ENCODE results near the gene TTLL11.
"Not testable (repeated sequence)": the region's sequence is repeated elsewhere in the genome, so short reads cannot be mapped to it uniquely, and the experiment has no call there.

TTLL11 gene

DNA sequence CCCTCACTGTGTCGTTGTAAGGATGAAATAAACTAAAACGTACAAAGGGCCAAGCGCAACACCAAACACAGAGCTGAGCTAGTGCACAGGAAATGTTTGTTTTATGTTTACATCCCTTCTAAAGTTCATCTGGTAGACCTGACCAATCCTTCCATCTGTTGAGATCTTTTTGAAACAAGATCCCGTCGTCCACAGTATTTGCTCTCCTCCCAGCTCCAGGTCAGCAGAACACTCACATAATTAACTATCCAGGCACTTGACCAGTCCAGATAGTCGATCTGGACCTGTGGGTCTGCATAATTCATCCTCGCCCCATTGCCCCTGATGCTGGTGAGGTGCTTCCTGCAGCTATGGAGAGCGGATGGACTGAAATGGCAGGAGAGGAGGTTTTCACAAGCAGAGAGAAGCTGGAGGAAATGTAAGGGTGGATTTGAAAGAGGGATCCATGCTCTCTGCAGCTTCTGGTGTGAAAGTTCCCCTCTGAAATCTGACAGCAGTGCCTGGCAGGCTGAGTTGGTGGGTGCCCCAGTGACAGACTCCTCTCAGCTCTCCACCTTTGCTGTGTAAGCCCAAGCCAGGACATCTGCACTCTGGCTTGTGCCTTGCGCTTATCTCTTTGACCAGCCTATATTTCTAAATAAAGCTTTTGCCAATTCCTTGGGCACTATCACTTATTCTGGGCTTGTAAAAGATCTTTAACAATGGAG is 102.4 kb downstream of the TTLL11 start:
- no peak for FAIRE-seq
- no peak for DNase-seq (ENCODE audit: insufficient read length, low spot score)
- TF ChIP-seq POU2F2 (IDR thresholded peaks at IDR 0.05; ENCODE audit: low read depth, low read length) (no peak), POLR2A (IDR thresholded peaks at IDR 0.05; ENCODE audit: low read depth, low read length) (no peak), TAF1 (IDR thresholded peaks at IDR 0.05; ENCODE audit: low read depth, low read length) (no peak), POLR2AphosphoS5 (IDR thresholded peaks at IDR 0.05; ENCODE audit: low read depth, low read length) (no peak), PAX5 (IDR thresholded peaks at IDR 0.05; ENCODE audit: insufficient read depth, low read length, severe bottlenecking) (no peak), SPI1 (IDR thresholded peaks at IDR 0.05; ENCODE audit: low read depth, low read length) (no peak)

- FAIRE-seq (no peak), DNase-seq (ENCODE audit: insufficient read length, low spot score) (no peak)
- no peak for TF ChIP-seq POLR2A (IDR thresholded peaks at IDR 0.05; ENCODE audit: low read depth, low read length)
- TF ChIP-seq PAX5 (IDR thresholded peaks at IDR 0.05; ENCODE audit: insufficient read depth, low read length, severe bottlenecking), result no peak
- no peak for TF ChIP-seq POLR2AphosphoS5 (IDR thresholded peaks at IDR 0.05; ENCODE audit: low read depth, low read length)
- no peak for TF ChIP-seq TAF1 (IDR thresholded peaks at IDR 0.05; ENCODE audit: low read depth, low read length)
- TF ChIP-seq POU2F2 (IDR thresholded peaks at IDR 0.05; ENCODE audit: low read depth, low read length), result no peak
- no peak for TF ChIP-seq SPI1 (IDR thresholded peaks at IDR 0.05; ENCODE audit: low read depth, low read length)
Observed at GRCh38 chr9:121989010-121989409, 104.1 kb downstream of the TTLL11 start.

GRCh38 chr9:121987314-121987713 is 105.8 kb downstream of the TTLL11 start:
- no peak for FAIRE-seq
- TF ChIP-seq POLR2A (IDR thresholded peaks at IDR 0.05; ENCODE audit: low read depth, low read length), result no peak
- no peak for TF ChIP-seq POLR2AphosphoS5 (IDR thresholded peaks at IDR 0.05; ENCODE audit: low read depth, low read length)
- TF ChIP-seq PAX5 (IDR thresholded peaks at IDR 0.05; ENCODE audit: insufficient read depth, low read length, severe bottlenecking), result no peak
- TF ChIP-seq POU2F2 (IDR thresholded peaks at IDR 0.05; ENCODE audit: low read depth, low read length), result no peak
- TF ChIP-seq TAF1 (IDR thresholded peaks at IDR 0.05; ENCODE audit: low read depth, low read length), result no peak
- TF ChIP-seq SPI1 (IDR thresholded peaks at IDR 0.05; ENCODE audit: low read depth, low read length), result no peak
- DNase-seq (ENCODE audit: insufficient read length, low spot score), result no peak

DNA sequence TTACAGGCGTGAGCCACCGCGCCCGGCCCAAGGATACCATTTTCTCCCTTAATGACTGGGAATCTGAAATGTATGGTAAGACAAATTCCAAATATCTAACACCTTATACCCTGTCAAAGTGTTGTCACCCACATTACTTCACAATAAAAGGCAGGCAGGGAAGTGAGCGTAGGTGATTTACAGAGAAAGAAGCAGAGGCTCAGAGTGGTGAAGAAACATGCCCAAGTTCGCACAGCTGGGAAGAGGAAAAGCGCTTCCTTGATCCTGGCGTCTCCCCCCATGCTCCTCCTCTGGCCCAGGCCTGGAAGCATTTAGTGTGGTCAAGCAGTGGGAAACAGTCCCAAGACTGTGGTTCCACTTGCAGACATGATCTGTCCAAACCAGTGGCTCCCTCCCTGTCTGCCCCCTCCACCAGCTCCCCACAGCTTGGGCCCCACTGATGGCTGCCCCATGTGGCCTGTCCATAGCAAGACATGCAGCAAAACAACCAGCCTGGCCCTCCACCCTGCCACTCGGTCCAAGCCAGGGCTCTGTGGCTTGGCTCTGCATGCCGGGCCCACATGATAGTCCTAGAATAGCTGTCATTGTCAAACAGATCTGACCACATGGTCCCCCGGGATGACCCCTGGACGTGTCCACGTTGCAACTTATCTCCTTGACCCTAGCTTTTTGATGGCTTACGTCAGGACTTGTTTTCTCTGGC is 107.2 kb downstream of the TTLL11 start:
- TF ChIP-seq POU2F2 (IDR thresholded peaks at IDR 0.05; ENCODE audit: low read depth, low read length), result no peak
- no peak for TF ChIP-seq POLR2A (IDR thresholded peaks at IDR 0.05; ENCODE audit: low read depth, low read length)
- TF ChIP-seq SPI1 (IDR thresholded peaks at IDR 0.05; ENCODE audit: low read depth, low read length), result no peak
- TF ChIP-seq POLR2AphosphoS5 (IDR thresholded peaks at IDR 0.05; ENCODE audit: low read depth, low read length), result no peak
- no peak for TF ChIP-seq TAF1 (IDR thresholded peaks at IDR 0.05; ENCODE audit: low read depth, low read length)
- TF ChIP-seq PAX5 (IDR thresholded peaks at IDR 0.05; ENCODE audit: insufficient read depth, low read length, severe bottlenecking), result no peak
- DNase-seq (ENCODE audit: insufficient read length, low spot score) (no peak), FAIRE-seq (no peak)

- TF ChIP-seq SPI1 (IDR thresholded peaks at IDR 0.05; ENCODE audit: low read depth, low read length) (no peak), PAX5 (IDR thresholded peaks at IDR 0.05; ENCODE audit: insufficient read depth, low read length, severe bottlenecking) (no peak), TAF1 (IDR thresholded peaks at IDR 0.05; ENCODE audit: low read depth, low read length) (no peak), POLR2A (IDR thresholded peaks at IDR 0.05; ENCODE audit: low read depth, low read length) (no peak), POU2F2 (IDR thresholded peaks at IDR 0.05; ENCODE audit: low read depth, low read length) (no peak), POLR2AphosphoS5 (IDR thresholded peaks at IDR 0.05; ENCODE audit: low read depth, low read length) (no peak)
- DNase-seq (ENCODE audit: insufficient read length, low spot score) (no peak), FAIRE-seq (no peak)
Observed at GRCh38 chr9:121984726-121985402, 108.2 kb downstream of the TTLL11 start.

DNA sequence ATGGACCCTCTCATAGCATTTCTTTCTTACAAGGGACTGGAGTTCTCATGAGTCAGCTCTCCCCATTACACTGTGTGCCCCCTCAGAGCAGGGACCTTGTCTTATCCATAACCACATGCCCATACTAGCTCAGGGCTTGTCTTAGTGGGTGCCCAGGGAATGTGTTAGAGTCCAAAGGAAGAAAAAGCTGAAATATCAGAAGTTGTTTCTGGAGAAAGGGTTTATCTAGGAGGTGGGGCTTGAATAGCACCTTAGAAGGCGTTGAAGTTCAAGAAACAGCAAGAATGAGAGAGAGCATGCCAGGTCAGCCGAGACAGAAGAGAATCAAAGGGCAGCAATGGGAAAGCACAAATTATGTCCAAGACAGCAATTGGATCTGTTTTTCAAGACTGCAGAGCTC is 109.4 kb downstream of the TTLL11 start:
- no peak for TF ChIP-seq SPI1 (IDR thresholded peaks at IDR 0.05; ENCODE audit: low read depth, low read length)
- TF ChIP-seq TAF1 (IDR thresholded peaks at IDR 0.05; ENCODE audit: low read depth, low read length), result no peak
- no peak for TF ChIP-seq PAX5 (IDR thresholded peaks at IDR 0.05; ENCODE audit: insufficient read depth, low read length, severe bottlenecking)
- TF ChIP-seq POLR2A (IDR thresholded peaks at IDR 0.05; ENCODE audit: low read depth, low read length), result no peak
- TF ChIP-seq POU2F2 (IDR thresholded peaks at IDR 0.05; ENCODE audit: low read depth, low read length), result no peak
- no peak for TF ChIP-seq POLR2AphosphoS5 (IDR thresholded peaks at IDR 0.05; ENCODE audit: low read depth, low read length)
- FAIRE-seq, result no peak

DNA sequence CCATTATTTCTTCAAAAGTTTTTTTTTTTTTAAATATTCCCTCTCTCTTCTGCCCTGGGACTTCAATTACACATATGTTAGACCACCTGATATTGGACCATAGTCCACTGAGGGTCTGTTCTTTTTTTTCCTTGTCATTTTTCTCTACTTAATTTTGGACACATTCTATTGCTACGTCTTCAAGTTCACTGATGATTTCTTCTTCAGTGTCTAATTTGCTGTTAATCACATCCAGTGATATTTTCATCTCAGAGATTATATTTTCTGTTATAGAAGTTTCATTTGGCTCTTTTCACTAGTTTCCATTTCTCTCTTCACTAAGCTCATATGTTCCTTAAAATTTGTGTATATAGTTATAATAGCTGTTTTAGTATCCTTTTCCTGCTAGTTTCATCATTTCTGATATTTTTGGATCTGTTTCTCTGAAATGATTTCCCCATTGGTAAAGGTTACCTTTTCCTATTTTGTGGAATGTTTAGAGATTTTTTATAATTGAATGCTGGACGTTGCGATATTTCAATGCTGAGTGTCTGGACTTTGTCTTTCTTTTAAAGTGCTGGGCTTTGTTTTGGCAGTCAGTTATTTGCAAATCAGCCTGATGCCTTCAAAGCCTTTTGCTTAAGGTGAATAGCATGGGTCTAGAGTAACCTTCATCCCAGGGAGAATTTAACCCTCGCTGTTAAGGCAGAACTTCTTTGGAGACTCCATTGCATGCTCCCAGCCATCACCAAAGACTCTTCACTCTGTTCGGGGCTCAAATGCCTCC is 111.8 kb downstream of the TTLL11 start:
- no peak for FAIRE-seq
- TF ChIP-seq POLR2AphosphoS5 (IDR thresholded peaks at IDR 0.05; ENCODE audit: low read depth, low read length), result no peak
- TF ChIP-seq SPI1 (IDR thresholded peaks at IDR 0.05; ENCODE audit: low read depth, low read length), result no peak
- TF ChIP-seq POLR2A (IDR thresholded peaks at IDR 0.05; ENCODE audit: low read depth, low read length), result no peak
- DNase-seq (ENCODE audit: insufficient read length, low spot score), result no peak

More for the DNA sequence above, 109.4 kb downstream of the TTLL11 start:
- DNase-seq (ENCODE audit: insufficient read length, low spot score), result no peak

DNA sequence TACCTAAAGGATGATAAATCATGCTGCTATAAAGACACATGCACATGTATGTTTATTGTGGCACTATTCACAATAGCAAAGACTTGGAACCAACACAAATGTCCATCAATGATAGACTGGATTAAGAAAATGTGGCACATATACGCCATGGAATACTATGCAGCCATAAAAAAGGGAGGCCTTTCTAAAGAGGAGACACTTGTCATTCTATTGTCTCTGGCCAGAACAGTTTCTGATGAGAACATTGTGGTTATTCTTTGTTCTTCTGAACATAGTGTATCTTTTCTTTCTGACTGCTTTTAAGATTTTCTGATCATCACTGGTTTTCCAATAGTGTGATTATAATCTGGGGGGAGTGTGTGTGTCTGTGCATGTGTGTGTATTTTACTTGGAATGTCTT is 112.4 kb downstream of the TTLL11 start:
- DNase-seq (ENCODE audit: insufficient read length, low spot score); FAIRE-seq: not testable (repeated sequence)

DNA sequence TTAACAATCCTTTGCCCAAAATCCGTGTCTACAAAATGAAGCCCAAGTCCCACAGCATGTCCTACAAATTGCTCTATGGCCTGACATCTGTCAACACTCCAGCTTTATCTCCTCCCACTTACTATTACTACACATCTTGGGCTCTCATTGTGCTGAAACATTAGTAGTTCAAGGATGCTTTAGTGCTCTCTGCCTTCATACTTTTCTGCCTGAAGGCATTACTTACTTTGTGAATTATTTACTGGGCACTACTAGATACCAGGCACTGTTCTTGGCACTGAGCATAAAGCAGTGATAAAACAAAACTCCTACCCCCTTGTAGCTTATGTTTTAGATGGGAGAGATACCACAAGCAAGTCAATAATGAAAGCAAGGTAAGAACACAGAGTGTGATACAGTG is 113.4 kb downstream of the TTLL11 start:
- FAIRE-seq, result no peak
- no peak for DNase-seq (ENCODE audit: insufficient read length, low spot score)
- TF ChIP-seq POLR2A (IDR thresholded peaks at IDR 0.05; ENCODE audit: low read depth, low read length) (no peak), SPI1 (IDR thresholded peaks at IDR 0.05; ENCODE audit: low read depth, low read length) (no peak), TAF1 (IDR thresholded peaks at IDR 0.05; ENCODE audit: low read depth, low read length) (no peak), POLR2AphosphoS5 (IDR thresholded peaks at IDR 0.05; ENCODE audit: low read depth, low read length) (no peak), PAX5 (IDR thresholded peaks at IDR 0.05; ENCODE audit: insufficient read depth, low read length, severe bottlenecking) (no peak), POU2F2 (IDR thresholded peaks at IDR 0.05; ENCODE audit: low read depth, low read length) (no peak)

Measured in GM12891 (cell line).